Measurements from ENCODE around the gene DFFB. TPM values are rescaled to one million over a fixed set of nuclear protein-coding genes. Genes with fewer than 3 reads are reported as not detected.

Gene DFFB
- total RNA-seq, 1 donor from 2014 or later = 4.1 TPM

DNA sequence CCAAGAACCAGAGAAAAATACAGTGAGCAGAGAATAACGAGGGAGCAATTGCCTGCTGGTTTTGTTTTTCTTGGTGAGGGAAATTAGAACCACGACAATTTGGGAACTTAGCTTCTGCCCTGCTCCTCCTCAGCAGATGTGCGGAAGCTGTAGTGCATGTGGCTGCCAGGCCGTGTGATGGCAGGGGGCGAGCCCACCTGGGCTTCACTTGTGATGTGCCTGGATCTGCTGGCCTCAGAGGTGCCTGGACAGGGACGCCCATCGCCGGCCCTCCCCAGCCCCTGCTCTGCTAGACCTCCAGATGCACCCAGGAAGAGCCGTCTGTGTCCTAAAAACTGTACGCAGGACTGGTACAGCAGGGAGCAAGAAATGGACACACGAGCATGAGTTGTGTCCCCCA, 71.3 kb downstream of the DFFB start:
- no peak for DNase-seq

DNA sequence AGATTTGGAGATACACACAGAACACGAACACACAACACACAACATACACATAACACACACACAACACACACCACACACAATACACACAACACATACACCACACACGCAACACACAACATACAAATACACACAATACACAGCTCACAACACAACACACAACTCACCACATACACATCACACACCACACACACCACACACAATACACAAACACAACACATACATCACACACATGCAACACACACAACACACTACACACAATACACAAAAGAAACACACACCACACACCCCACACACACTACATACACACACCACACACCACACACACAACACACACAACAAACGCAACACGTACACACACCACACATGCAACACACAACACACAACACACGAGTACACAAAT, 71.8 kb downstream of the DFFB start:
- no peak for DNase-seq

- no peak for DNase-seq
Observed at GRCh38 chr1:3930301-3931006, 73.2 kb downstream of the DFFB start.

GRCh38 chr1:3931007-3931912, 74.0 kb downstream of the DFFB start:
- DNase-seq = no peak

DNA sequence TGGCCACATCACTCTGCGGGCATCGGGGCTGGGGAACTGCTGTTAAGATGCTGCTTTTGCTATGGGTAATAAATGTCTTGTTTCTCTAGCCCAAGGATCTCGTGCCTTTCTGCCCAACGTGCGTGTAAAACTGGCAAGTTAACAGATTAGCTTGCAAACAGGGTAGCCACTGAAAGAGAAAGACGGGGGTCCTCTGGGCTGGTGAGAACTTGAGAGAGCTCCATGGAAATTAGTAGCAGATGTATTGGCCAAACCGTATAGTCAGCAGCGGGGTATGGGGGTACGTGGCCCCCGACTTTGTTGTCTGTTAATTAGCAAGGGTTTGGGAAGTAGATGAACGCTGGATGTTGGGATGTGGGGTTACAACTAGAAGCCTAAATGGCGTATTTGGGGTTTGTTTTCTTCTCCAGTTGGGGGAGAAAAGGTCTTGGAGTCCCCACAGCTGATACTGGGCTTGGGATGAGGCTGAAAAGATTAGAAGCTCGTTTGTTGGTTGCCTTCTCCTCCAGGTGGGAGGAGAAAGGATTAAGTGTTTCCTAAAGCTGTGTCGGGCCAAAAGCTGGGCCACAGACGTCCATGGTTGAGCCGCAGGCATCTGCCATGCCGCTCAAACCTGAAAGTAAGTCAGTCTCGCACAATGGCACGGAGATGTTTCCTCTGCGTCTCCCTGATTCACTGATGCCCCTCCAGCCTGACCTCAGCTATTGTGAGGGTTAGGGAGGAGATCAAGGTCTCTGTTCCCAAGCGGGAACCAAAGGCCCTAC, 75.1 kb downstream of the DFFB start:
- DNase-seq = no peak

Other genes with a start within 250 kb of the DFFB start
- 62.5 TPM for gene MEGF6, start 246.0 kb upstream of the DFFB start, total RNA-seq
- 16.5 TPM for gene TPRG1L, start 232.5 kb upstream of the DFFB start, total RNA-seq
- 12.2 TPM for gene WRAP73, start 207.4 kb upstream of the DFFB start, total RNA-seq
- 2.1 TPM for gene TP73, start 205.0 kb upstream of the DFFB start, total RNA-seq
- not detected for gene CCDC27, start 105.0 kb upstream of the DFFB start, total RNA-seq
- gene SMIM1, start 84.7 kb upstream of the DFFB start, total RNA-seq = 2.5 TPM
- gene LRRC47, start 61.0 kb upstream of the DFFB start, total RNA-seq = 24.4 TPM
- 30.7 TPM for gene CEP104, start 265 bp upstream of the DFFB start, total RNA-seq
- gene C1orf174, start 42.8 kb downstream of the DFFB start, total RNA-seq = 15.4 TPM

Data from skin of body (tissue), 2 donors.